HepG2 (cell line): ENCODE data around the gene ORMDL3.

Experiments used
- EED ChIP-seq: sonication (generic); formaldehyde crosslinking; IDR thresholded peaks from 2 replicates; pipeline ENCODE4 v1.5.0; 2020; ENCODE audit warnings: mild to moderate bottlenecking, missing genetic modification reagents
- FOXP1 ChIP-seq, 2 experiments: fragments of 450-650 bp in 1 of 2; IDR thresholded peaks; 2 replicates each; pipeline ENCODE4 v1.6.1; 2017 to 2018; ENCODE audit warnings: antibody characterized with exemption in 1 of 2
- NFE2L2 ChIP-seq: fragments of 150-350 bp; IDR thresholded peaks from 2 replicates; pipeline ENCODE4 v1.6.1; 2014; ENCODE audit warnings: low read length
- SMAD1 ChIP-seq: sonication (generic); formaldehyde crosslinking; IDR thresholded peaks from 2 replicates; pipeline ENCODE4 v1.4.0; 2020; ENCODE audit warnings: missing genetic modification reagents, low read depth, mild to moderate bottlenecking, borderline replicate concordance
- YY1 ChIP-seq: IDR thresholded peaks from 2 replicates; pipeline ENCODE4 v1.6.1; 2011; ENCODE audit warnings: low read length, low read depth, moderate library complexity, mild to moderate bottlenecking; ENCODE audit not compliant: insufficient read depth, insufficient replicate concordance
- TF ChIP-seq, protein P1 (sequence below): sonication (generic); formaldehyde crosslinking; IDR thresholded peaks from 2 replicates; pipeline ENCODE4 v1.5.0; 2020; ENCODE audit warnings: mild to moderate bottlenecking, missing genetic modification reagents, moderate library complexity
- TF ChIP-seq, protein P2 (sequence below): IDR thresholded peaks from 2 replicates; pipeline ENCODE4 v1.6.1; 2012; ENCODE audit warnings: inconsistent platforms

GRCh38 chr17:39939106-39939505 lies 11.7 kb upstream of the ORMDL3 start:
- TF ChIP-seq FOXP1 (IDR thresholded peaks at IDR 0.05), result no peak
- no peak for TF ChIP-seq FOXP1 (CRISPR knock-in tag; IDR thresholded peaks at IDR 0.05)
- TF ChIP-seq YY1, result no peak
- TF ChIP-seq EED (CRISPR knock-in tag), result no peak
- TF ChIP-seq, protein P1, sequence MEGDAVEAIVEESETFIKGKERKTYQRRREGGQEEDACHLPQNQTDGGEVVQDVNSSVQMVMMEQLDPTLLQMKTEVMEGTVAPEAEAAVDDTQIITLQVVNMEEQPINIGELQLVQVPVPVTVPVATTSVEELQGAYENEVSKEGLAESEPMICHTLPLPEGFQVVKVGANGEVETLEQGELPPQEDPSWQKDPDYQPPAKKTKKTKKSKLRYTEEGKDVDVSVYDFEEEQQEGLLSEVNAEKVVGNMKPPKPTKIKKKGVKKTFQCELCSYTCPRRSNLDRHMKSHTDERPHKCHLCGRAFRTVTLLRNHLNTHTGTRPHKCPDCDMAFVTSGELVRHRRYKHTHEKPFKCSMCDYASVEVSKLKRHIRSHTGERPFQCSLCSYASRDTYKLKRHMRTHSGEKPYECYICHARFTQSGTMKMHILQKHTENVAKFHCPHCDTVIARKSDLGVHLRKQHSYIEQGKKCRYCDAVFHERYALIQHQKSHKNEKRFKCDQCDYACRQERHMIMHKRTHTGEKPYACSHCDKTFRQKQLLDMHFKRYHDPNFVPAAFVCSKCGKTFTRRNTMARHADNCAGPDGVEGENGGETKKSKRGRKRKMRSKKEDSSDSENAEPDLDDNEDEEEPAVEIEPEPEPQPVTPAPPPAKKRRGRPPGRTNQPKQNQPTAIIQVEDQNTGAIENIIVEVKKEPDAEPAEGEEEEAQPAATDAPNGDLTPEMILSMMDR (CRISPR knock-in tag), result no peak
- TF ChIP-seq, protein P2, sequence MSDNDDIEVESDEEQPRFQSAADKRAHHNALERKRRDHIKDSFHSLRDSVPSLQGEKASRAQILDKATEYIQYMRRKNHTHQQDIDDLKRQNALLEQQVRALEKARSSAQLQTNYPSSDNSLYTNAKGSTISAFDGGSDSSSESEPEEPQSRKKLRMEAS, result no peak
- no peak for TF ChIP-seq SMAD1 (CRISPR knock-in tag)
- no peak for TF ChIP-seq NFE2L2
